Hepatocyte (in vitro differentiated cells): ENCODE measurements around the gene PIGB.

Source experiments
- EZH2 ChIP-seq: fragments of 200-600 bp; sonication (generic); IDR thresholded peaks from 2 replicates; pipeline ENCODE4 v1.6.1; 2016; ENCODE audit warnings: antibody characterized with exemption, mild to moderate bottlenecking, borderline replicate concordance
- TF ChIP-seq, protein P1 (sequence below): fragments of 200-600 bp; sonication (generic); IDR thresholded peaks from 2 replicates; pipeline ENCODE4 v1.5.1; 2016; ENCODE audit warnings: antibody characterized with exemption, mild to moderate bottlenecking; ENCODE audit not compliant: poor library complexity

DNA sequence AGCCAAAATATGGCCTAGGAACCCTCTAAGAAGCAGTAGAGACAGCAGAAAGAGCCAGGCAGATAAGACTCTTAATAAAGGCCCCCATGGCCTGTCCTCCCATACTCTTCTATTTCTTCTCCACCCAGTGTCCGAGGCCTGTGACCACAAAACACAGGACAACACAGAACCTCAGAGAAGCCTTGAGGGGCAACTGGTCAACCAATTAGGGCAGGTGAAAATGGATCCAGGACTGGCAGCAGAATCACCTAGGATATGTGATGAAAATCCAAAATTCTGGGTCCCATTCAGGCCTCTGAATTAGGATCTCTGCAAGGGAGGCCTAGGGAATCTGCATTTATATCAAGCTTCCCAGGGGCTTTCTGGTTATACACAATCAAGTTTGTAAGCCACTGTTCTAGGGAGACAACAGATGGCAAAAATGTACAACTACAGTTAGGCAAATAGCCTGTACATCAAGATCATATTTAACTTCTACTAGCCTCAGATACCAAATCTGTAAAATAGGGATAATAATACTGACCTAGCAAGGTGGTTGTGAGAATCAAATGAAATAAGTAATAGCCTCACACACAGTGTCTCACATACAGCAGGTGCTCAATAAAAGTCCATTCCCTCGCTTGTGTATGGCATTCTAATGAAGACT, 39.8 kb upstream of the PIGB start:
- TF ChIP-seq, protein P1, sequence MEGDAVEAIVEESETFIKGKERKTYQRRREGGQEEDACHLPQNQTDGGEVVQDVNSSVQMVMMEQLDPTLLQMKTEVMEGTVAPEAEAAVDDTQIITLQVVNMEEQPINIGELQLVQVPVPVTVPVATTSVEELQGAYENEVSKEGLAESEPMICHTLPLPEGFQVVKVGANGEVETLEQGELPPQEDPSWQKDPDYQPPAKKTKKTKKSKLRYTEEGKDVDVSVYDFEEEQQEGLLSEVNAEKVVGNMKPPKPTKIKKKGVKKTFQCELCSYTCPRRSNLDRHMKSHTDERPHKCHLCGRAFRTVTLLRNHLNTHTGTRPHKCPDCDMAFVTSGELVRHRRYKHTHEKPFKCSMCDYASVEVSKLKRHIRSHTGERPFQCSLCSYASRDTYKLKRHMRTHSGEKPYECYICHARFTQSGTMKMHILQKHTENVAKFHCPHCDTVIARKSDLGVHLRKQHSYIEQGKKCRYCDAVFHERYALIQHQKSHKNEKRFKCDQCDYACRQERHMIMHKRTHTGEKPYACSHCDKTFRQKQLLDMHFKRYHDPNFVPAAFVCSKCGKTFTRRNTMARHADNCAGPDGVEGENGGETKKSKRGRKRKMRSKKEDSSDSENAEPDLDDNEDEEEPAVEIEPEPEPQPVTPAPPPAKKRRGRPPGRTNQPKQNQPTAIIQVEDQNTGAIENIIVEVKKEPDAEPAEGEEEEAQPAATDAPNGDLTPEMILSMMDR: no peak
- no peak for TF ChIP-seq EZH2
